ENCODE measurements around the gene TSPAN5. TPM values are rescaled to one million over a fixed set of nuclear protein-coding genes. Genes with fewer than 3 reads are reported as not detected.

The TSPAN5 gene
- total RNA-seq, 1 donor = 2.9 TPM

GRCh38 chr4:98682719-98683118 lies 24.3 kb upstream of the TSPAN5 start:
- Histone ChIP-seq H3K9me3 (ENCODE audit: low read depth, low read length) (no peaks in the 10 kb centered on the region), H3K4me1 (ENCODE audit: insufficient read depth, low read length) (no peaks in the 10 kb centered on the region), H3K4me3 (ENCODE audit: low read length) (no peak overlapping the region), H3K27me3 (ENCODE audit: insufficient read depth, low read length) (no peaks in the 10 kb centered on the region)

GRCh38 chr4:98680806-98681205 lies 22.4 kb upstream of the TSPAN5 start:
- no peaks in the 10 kb centered on the region for H3K9me3 ChIP-seq (ENCODE audit: low read depth, low read length)
- H3K4me1 ChIP-seq (ENCODE audit: insufficient read depth, low read length) = no peaks in the 10 kb centered on the region
- H3K27me3 ChIP-seq (ENCODE audit: insufficient read depth, low read length) = no peaks in the 10 kb centered on the region
- no peak overlapping the region for H3K4me3 ChIP-seq (ENCODE audit: low read length)

GRCh38 chr4:98679738-98680137 lies 21.3 kb upstream of the TSPAN5 start:
- H3K27me3 ChIP-seq (ENCODE audit: insufficient read depth, low read length) = no peaks in the 10 kb centered on the region
- H3K4me1 ChIP-seq (ENCODE audit: insufficient read depth, low read length) = no peaks in the 10 kb centered on the region
- H3K4me3 ChIP-seq (ENCODE audit: low read length) = no peak overlapping the region
- H3K9me3 ChIP-seq (ENCODE audit: low read depth, low read length) = no peaks in the 10 kb centered on the region

GRCh38 chr4:98677799-98678198 lies 19.4 kb upstream of the TSPAN5 start:
- H3K27me3 ChIP-seq (ENCODE audit: insufficient read depth, low read length) = no peaks in the 10 kb centered on the region
- no peak overlapping the region for H3K4me3 ChIP-seq (ENCODE audit: low read length)
- no peaks in the 10 kb centered on the region for H3K9me3 ChIP-seq (ENCODE audit: low read depth, low read length)
- no peaks in the 10 kb centered on the region for H3K4me1 ChIP-seq (ENCODE audit: insufficient read depth, low read length)

GRCh38 chr4:98674404-98675173 lies 16.2 kb upstream of the TSPAN5 start:
- Histone ChIP-seq H3K4me1 (ENCODE audit: insufficient read depth, low read length) (no peaks in the 10 kb centered on the region), H3K27me3 (ENCODE audit: insufficient read depth, low read length) (no peaks in the 10 kb centered on the region), H3K9me3 (ENCODE audit: low read depth, low read length) (no peaks in the 10 kb centered on the region), H3K4me3 (ENCODE audit: low read length) (no peak overlapping the region)

GRCh38 chr4:98673978-98674377 lies 15.6 kb upstream of the TSPAN5 start:
- H3K27me3 ChIP-seq (ENCODE audit: insufficient read depth, low read length) = no peaks in the 10 kb centered on the region
- H3K9me3 ChIP-seq (ENCODE audit: low read depth, low read length) = no peaks in the 10 kb centered on the region
- no peaks in the 10 kb centered on the region for H3K4me1 ChIP-seq (ENCODE audit: insufficient read depth, low read length)
- H3K4me3 ChIP-seq (ENCODE audit: low read length) = no peak overlapping the region

DNA sequence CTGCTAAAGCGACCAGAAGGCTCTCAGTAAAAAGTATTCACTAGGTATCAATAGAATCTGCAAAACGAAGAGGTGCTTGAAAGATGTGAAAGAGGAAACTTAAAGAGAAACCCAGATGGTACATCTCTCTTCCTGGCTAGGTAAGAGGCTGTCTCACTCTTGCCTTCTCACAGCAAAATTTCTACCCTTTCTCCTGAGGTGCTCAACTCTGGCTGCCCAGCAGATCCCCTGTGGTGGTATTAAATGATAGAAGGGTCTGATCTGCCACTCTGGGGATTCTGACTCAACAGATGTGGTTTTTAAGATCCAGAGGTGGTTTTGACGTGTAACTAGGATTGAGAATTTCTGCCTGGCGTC lies 14.9 kb upstream of the TSPAN5 start:
- no peaks in the 10 kb centered on the region for H3K27me3 ChIP-seq (ENCODE audit: insufficient read depth, low read length)
- no peak overlapping the region for H3K4me3 ChIP-seq (ENCODE audit: low read length)
- no peaks in the 10 kb centered on the region for H3K4me1 ChIP-seq (ENCODE audit: insufficient read depth, low read length)
- no peaks in the 10 kb centered on the region for H3K9me3 ChIP-seq (ENCODE audit: low read depth, low read length)

DNA sequence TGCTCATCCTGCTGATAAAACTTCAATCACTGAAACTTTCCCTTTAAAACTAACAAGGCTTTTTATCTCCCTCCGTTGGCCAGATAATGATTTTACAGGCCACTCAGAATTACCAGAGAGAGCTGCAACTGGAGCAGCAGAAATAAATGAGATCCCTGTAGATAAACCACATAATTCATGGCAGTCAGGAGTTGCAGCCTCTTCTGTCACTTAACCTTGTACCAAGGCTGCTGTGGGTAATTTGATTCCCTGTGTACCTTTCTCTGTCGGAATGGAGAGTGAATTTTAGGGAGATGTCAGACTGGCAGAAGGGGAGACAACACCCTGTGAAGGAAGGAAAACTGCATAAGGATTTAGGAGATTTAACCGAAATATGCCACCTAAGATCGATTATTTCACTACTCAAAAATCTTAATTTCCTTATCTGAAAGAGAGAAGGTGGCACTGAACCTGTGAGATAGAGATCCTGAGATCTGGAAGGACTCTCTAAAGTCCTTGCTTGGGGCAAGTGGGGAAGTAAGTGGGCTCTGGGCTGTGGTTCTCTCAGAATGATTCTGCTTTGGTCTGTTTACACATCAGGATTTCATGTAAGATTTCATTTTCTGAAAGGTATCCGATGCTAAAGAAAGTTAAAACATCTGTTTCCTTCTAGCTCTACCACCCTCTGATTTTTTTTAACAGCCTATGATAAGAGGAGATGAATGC lies 14.3 kb upstream of the TSPAN5 start:
- no peaks in the 10 kb centered on the region for H3K4me1 ChIP-seq (ENCODE audit: insufficient read depth, low read length)
- H3K4me3 ChIP-seq (ENCODE audit: low read length) = no peak overlapping the region
- H3K27me3 ChIP-seq (ENCODE audit: insufficient read depth, low read length) = no peaks in the 10 kb centered on the region
- no peaks in the 10 kb centered on the region for H3K9me3 ChIP-seq (ENCODE audit: low read depth, low read length)

DNA sequence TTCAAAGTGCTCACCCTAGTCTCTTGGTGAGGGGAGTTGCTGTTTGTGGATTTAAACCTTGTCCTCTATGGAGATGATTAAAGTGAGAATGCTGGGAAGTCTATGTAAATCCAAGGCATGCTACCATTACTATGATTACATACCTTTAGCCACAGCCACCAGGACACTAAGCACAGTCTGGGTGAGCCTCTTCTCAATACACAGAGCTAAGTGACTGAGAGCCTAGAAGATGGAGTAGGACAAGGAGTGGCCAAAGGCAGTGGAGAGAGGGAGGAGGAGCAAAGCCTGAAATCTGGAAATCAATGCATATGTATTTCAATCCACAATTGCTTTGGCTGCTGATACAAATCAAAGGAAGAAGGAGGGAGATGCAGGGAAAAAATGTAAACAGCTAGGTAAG lies 12.7 kb upstream of the TSPAN5 start:
- H3K27me3 ChIP-seq (ENCODE audit: insufficient read depth, low read length) = no peaks in the 10 kb centered on the region
- H3K4me3 ChIP-seq (ENCODE audit: low read length) = no peak overlapping the region
- H3K9me3 ChIP-seq (ENCODE audit: low read depth, low read length) = no peaks in the 10 kb centered on the region
- no peaks in the 10 kb centered on the region for H3K4me1 ChIP-seq (ENCODE audit: insufficient read depth, low read length)

DNA sequence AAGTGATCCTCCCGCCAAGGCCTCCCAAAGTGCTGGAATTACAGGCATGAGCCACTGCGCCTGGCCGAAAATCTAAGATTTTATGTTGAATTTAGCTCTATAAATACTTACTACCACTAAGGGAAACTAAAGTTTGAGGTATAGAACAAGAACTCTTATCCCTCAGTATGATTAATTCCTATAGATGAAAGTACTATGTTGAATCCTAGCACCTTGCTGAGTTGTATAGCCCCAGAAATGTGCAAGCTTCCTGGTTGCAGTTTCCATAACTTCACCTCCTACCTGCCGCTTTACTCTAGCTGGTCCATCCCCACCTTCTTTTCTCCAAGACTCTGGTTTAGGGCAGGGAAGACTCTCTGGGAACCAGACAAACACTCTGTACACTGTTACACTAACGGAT lies 11.8 kb upstream of the TSPAN5 start:
- H3K9me3 ChIP-seq (ENCODE audit: low read depth, low read length) = no peaks in the 10 kb centered on the region
- no peak overlapping the region for H3K4me3 ChIP-seq (ENCODE audit: low read length)
- no peaks in the 10 kb centered on the region for H3K27me3 ChIP-seq (ENCODE audit: insufficient read depth, low read length)
- H3K4me1 ChIP-seq (ENCODE audit: insufficient read depth, low read length) = no peaks in the 10 kb centered on the region

GRCh38 chr4:98669577-98669976 lies 11.2 kb upstream of the TSPAN5 start:
- H3K27me3 ChIP-seq (ENCODE audit: insufficient read depth, low read length) = no peaks in the 10 kb centered on the region
- no peaks in the 10 kb centered on the region for H3K9me3 ChIP-seq (ENCODE audit: low read depth, low read length)
- H3K4me1 ChIP-seq (ENCODE audit: insufficient read depth, low read length) = peaks cover 2% of the 10 kb centered on the region
- no peak overlapping the region for H3K4me3 ChIP-seq (ENCODE audit: low read length)

DNA sequence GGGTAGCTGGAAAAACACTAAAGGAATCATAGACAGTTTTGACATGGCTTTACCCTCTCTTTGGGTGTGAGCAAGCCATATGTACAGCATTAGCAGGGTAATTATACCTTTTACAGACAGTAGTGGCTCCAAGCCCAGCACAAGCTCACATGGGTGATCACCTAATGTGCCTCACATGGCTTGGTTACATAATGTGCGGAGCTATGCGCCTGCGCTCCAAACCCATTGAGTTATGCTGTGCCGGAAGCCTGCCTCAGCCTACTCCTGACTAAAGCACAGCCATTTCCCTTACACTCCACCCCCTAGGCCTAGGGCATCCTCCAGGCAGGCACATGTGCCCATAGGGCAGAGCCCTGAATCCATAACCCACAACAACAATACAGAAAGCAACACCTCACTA lies 6.5 kb upstream of the TSPAN5 start:
- Histone ChIP-seq H3K4me1 (ENCODE audit: insufficient read depth, low read length) (peaks cover 22% of the 10 kb centered on the region), H3K27me3 (ENCODE audit: insufficient read depth, low read length) (no peaks in the 10 kb centered on the region), H3K9me3 (ENCODE audit: low read depth, low read length) (no peaks in the 10 kb centered on the region), H3K4me3 (ENCODE audit: low read length) (no peak overlapping the region)

GRCh38 chr4:98663226-98664006 lies 5.0 kb upstream of the TSPAN5 start:
- Histone ChIP-seq H3K4me3 (ENCODE audit: low read length) (no peak overlapping the region), H3K27me3 (ENCODE audit: insufficient read depth, low read length) (no peaks in the 10 kb centered on the region), H3K4me1 (ENCODE audit: insufficient read depth, low read length) (peaks cover 34% of the 10 kb centered on the region), H3K9me3 (ENCODE audit: low read depth, low read length) (no peaks in the 10 kb centered on the region)

GRCh38 chr4:98662626-98663225 lies 4.3 kb upstream of the TSPAN5 start:
- Histone ChIP-seq H3K9me3 (ENCODE audit: low read depth, low read length) (no peaks in the 10 kb centered on the region), H3K4me3 (ENCODE audit: low read length) (no peak overlapping the region), H3K27me3 (ENCODE audit: insufficient read depth, low read length) (no peaks in the 10 kb centered on the region), H3K4me1 (ENCODE audit: insufficient read depth, low read length) (peaks cover 37% of the 10 kb centered on the region)

GRCh38 chr4:98662055-98662453 lies 3.6 kb upstream of the TSPAN5 start:
- H3K27me3 ChIP-seq (ENCODE audit: insufficient read depth, low read length) = peaks cover 6% of the 10 kb centered on the region
- no peak overlapping the region for H3K4me3 ChIP-seq (ENCODE audit: low read length)
- H3K9me3 ChIP-seq (ENCODE audit: low read depth, low read length) = no peaks in the 10 kb centered on the region
- H3K4me1 ChIP-seq (ENCODE audit: insufficient read depth, low read length) = peaks cover 44% of the 10 kb centered on the region

Measured in mononuclear cell (primary cell).